Suprapubic skin (tissue), 4 donors: ENCODE results near the gene ROBO1. TPM values are rescaled to one million over a fixed set of nuclear protein-coding genes. Genes with fewer than 3 reads are reported as not detected.
"Not testable (repeated sequence)": the region's sequence is repeated elsewhere in the genome, so short reads cannot be mapped to it uniquely, and the experiment has no call there.

Experiments used
- DNase-seq, 2 donors: peaks; one replicate each; pipeline ENCODE4 v3.0.0-alpha.2; 2019; ENCODE audit warnings: low spot score in 2 of 2
- H3K27ac ChIP-seq: fragments of 200-600 bp; sonication (generic); one replicate; pipeline ENCODE4 v1.5.1; 2019
- H3K27me3 ChIP-seq: fragments of 200-600 bp; sonication (generic); one replicate; pipeline ENCODE4 v1.5.1; 2019
- H3K36me3 ChIP-seq: fragments of 200-600 bp; sonication (generic); one replicate; pipeline ENCODE4 v1.5.1; 2019
- H3K4me1 ChIP-seq: fragments of 200-600 bp; sonication (generic); one replicate; pipeline ENCODE4 v1.5.1; 2019
- H3K4me3 ChIP-seq: fragments of 200-600 bp; sonication (generic); one replicate; pipeline ENCODE4 v1.5.1; 2019; ENCODE audit warnings: mild to moderate bottlenecking
- H3K9me3 ChIP-seq: fragments of 200-600 bp; sonication (generic); one replicate; pipeline ENCODE4 v1.5.1; 2019
- CTCF ChIP-seq, 2 donors: fragments of 200-600 bp in 1 of 2; fragments of 450-650 bp in 1 of 2; sonication (generic) in 1 of 2; IDR thresholded peaks; one replicate each; pipeline ENCODE4 v1.5.1; 2016 to 2019; ENCODE audit warnings: antibody characterized with exemption in 2 of 2, mild to moderate bottlenecking in 1 of 2, moderate library complexity in 1 of 2
- EP300 ChIP-seq: sonication (generic); formaldehyde crosslinking; IDR thresholded peaks from one replicate; pipeline ENCODE4 v1.6.1; 2017; ENCODE audit warnings: antibody characterized with exemption
- POLR2A ChIP-seq, 2 donors: fragments of 450-650 bp; IDR thresholded peaks; one replicate each; pipeline ENCODE4 v1.6.1; 2017; ENCODE audit warnings: antibody characterized with exemption in 2 of 2, mild to moderate bottlenecking in 2 of 2, moderate library complexity in 2 of 2
- POLR2AphosphoS5 ChIP-seq, 3 donors: sonication (generic); formaldehyde crosslinking; IDR thresholded peaks; one replicate each; pipeline ENCODE4 v1.6.1; 2017; ENCODE audit warnings: antibody characterized with exemption in 3 of 3
- WGBS: methylation state at CpG from one replicate; pipeline ENCODE4 v1.1.5; 2018; 5-methylcytosine and 5-hydroxymethylcytosine counted together
- total RNA-seq, 4 donors: library from RNA; depleted of rRNA; stranded (reverse); fragments of >200 nt; gene quantifications; one replicate each; pipeline ENCODE4 v1.1.0, GENCODE V29; 2016

ROBO1 gene
- total RNA-seq, 4 donors from 2014 or later: 67.7 to 80.3 (median 71.3) TPM

GRCh38 chr3:79808515-79808914 is 40.7 kb upstream of the ROBO1 start:
- no peaks in the 10 kb centered on the region for H3K4me1 ChIP-seq
- 75% methylated on average over 2 of the region's 2 CpGs for WGBS
- no peaks in the 10 kb centered on the region for H3K27me3 ChIP-seq
- H3K9me3 ChIP-seq: no peaks in the 10 kb centered on the region
- no peak for TF ChIP-seq POLR2AphosphoS5 (IDR thresholded peaks at IDR 0.05)
- TF ChIP-seq POLR2A (IDR thresholded peaks at IDR 0.05): no peak
- TF ChIP-seq EP300: no peak
- no peak for TF ChIP-seq CTCF (IDR thresholded peaks at IDR 0.05)
- no peak overlapping the region for H3K4me3 ChIP-seq
- no peak overlapping the region for H3K27ac ChIP-seq
- H3K36me3 ChIP-seq: no peaks in the 10 kb centered on the region
- DNase-seq: no peak

GRCh38 chr3:79790177-79790576 is 22.4 kb upstream of the ROBO1 start:
- DNase-seq, H3K27ac ChIP-seq, H3K9me3 ChIP-seq, H3K27me3 ChIP-seq, H3K4me1 ChIP-seq, H3K36me3 ChIP-seq, H3K4me3 ChIP-seq: not testable (repeated sequence)
- 83% methylated on average over 1 of the region's 4 CpGs for WGBS

GRCh38 chr3:79773291-79773690 is 5.5 kb upstream of the ROBO1 start:
- H3K4me1 ChIP-seq: no peaks in the 10 kb centered on the region
- 97% methylated on average over 5 of the region's 5 CpGs for WGBS
- H3K27me3 ChIP-seq: no peaks in the 10 kb centered on the region
- no peak overlapping the region for H3K4me3 ChIP-seq
- H3K27ac ChIP-seq: no peak overlapping the region
- no peak for DNase-seq
- H3K9me3 ChIP-seq: no peaks in the 10 kb centered on the region
- no peaks in the 10 kb centered on the region for H3K36me3 ChIP-seq
- no peak for TF ChIP-seq CTCF (IDR thresholded peaks at IDR 0.05)
- no peak for TF ChIP-seq POLR2A (IDR thresholded peaks at IDR 0.05)
- no peak for TF ChIP-seq POLR2AphosphoS5 (IDR thresholded peaks at IDR 0.05)
- TF ChIP-seq EP300: no peak

DNA sequence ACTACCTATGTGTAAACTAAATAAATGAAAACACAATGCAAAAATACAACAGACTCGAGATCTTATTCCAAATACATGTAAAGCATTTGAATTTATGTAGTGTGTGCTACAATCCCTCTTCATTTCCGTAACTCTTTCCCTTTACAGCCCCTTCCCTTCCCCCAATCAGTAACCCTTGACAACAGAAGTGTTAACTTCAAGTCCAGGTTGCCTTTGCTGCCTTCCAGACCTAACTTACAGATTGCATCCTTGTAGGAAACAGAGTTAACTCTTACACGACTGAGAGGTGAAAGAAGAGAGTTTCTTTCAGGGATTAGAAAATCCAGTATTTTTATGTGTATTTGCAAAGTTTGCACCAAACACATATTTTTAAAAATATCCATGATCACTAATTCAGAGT is 1.4 kb upstream of the ROBO1 start:
- no peaks in the 10 kb centered on the region for H3K36me3 ChIP-seq
- H3K4me1 ChIP-seq: peaks cover 17% of the 10 kb centered on the region
- no peak for TF ChIP-seq EP300
- peaks cover 31% of the 10 kb centered on the region for H3K27me3 ChIP-seq
- WGBS: 48% methylated on average over 3 of the region's 3 CpGs
- no peak overlapping the region for H3K4me3 ChIP-seq
- H3K27ac ChIP-seq: no peak overlapping the region
- no peak for DNase-seq
- no peaks in the 10 kb centered on the region for H3K9me3 ChIP-seq

DNA sequence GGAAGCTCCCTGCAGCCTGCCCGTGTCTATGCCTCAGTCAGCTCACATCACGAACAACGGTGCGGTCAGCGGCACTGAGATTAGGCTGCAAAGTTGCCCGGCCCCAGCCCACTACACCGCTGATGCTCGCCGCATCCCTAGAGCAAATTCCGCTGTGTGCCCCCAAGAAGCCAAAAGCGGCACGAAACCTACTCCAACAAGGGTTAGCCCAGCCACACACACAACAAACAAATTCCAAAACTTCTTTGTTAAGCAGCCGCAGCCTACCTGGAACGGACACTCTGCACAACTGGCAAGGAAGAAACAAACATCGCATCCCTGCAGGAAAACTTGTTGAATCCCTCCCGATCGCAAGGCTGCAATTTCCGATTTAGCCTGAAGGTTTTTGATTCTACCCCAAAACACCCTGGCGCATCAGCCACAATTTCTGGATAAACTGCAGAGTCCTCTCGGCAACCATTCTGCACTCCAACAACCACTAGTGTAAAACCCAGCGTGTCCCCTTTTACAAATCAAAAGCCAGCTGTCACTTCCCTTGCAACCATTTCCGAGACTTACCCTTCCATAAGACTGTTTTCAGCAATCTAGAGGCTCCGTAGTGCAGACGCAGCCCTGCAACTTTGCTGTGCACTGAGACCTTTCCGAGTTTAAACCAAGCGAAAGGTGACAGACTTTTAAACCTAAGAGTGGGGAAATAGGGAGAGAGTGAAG is 449 bp downstream of the ROBO1 start:
- TF ChIP-seq POLR2A (IDR thresholded peaks at IDR 0.05) (no peak), EP300 (no peak), CTCF (IDR thresholded peaks at IDR 0.05) (no peak), POLR2AphosphoS5 (IDR thresholded peaks at IDR 0.05) (no peak)
- 3% methylated on average over 26 of the region's 26 CpGs for WGBS

DNA sequence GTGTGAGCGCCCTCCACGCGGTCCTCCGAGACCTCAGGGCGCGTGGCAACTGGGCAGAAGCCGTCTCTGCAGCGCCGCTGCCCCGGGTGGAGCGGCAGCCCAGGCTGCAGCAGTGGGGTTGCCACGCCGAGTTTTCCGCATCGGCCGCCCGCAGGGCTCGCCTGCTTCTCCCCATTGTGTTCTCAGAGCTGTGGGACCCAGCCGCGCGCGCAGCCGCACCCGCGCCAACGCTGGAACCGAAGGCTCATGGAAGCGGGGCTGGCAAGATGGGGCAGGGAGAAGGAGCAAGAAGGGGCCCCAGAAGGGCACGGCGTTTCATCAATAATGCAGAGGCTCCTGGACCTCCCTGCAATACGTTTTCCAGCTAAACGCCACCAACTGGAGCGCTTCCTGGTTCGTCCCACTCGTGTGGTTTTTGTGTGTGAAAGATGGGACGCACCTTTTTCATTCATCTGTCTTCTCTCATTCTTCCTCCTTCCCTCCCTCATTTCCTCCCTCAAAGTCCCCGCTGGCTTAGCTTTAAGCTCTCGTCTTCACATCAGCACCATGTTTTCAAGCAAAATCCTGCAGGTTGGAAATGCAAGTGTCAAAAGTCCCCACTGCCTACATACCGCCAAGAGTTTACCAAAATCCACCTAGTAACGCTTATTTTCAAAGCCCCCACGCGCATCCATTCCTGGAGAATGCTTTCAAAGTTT is 1.2 kb downstream of the ROBO1 start:
- DNase-seq: no peak
- TF ChIP-seq CTCF (IDR thresholded peaks at IDR 0.05) (no peak), POLR2AphosphoS5 (IDR thresholded peaks at IDR 0.05) (no peak), POLR2A (IDR thresholded peaks at IDR 0.05) (no peak), EP300 (no peak)
- H3K4me1 ChIP-seq: peaks cover 17% of the 10 kb centered on the region
- WGBS: 6% methylated on average over 31 of the region's 42 CpGs
- peaks cover 31% of the 10 kb centered on the region for H3K27me3 ChIP-seq
- no peak overlapping the region for H3K27ac ChIP-seq
- H3K4me3 ChIP-seq: peak overlapping the region; percentile 28
- H3K9me3 ChIP-seq: no peaks in the 10 kb centered on the region
- H3K36me3 ChIP-seq: no peaks in the 10 kb centered on the region

More for the DNA sequence above, 449 bp downstream of the ROBO1 start:
- H3K27ac ChIP-seq: no peak overlapping the region
- H3K27me3 ChIP-seq: peaks cover 31% of the 10 kb centered on the region
- no peaks in the 10 kb centered on the region for H3K9me3 ChIP-seq
- peak overlapping the region; percentile 28 for H3K4me3 ChIP-seq
- no peaks in the 10 kb centered on the region for H3K36me3 ChIP-seq
- DNase-seq: no peak
- peaks cover 17% of the 10 kb centered on the region for H3K4me1 ChIP-seq
